ENCODE results near the gene PTPRA.

Gene PTPRA

DNA sequence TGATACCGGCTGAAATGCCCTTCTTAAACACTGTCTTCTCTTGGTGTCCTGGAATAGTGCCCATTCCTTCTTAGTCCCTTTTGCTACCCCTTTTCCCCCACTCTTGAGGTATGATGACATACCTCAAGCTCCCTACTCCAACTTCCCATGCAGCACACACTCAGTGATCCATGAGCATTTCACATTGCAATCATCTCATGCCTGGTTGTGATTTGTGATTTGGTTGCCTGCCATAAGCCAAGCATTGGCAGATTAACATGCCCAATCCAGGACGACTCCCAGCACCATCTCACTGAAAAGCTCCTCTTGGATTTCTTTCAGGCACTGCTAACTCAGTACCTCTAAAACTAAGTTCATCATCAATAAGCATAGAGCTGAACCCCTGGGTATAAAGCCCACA lies 14.7 kb upstream of the PTPRA start:
- DNase-seq (ENCODE audit: low spot score): no peak

DNA sequence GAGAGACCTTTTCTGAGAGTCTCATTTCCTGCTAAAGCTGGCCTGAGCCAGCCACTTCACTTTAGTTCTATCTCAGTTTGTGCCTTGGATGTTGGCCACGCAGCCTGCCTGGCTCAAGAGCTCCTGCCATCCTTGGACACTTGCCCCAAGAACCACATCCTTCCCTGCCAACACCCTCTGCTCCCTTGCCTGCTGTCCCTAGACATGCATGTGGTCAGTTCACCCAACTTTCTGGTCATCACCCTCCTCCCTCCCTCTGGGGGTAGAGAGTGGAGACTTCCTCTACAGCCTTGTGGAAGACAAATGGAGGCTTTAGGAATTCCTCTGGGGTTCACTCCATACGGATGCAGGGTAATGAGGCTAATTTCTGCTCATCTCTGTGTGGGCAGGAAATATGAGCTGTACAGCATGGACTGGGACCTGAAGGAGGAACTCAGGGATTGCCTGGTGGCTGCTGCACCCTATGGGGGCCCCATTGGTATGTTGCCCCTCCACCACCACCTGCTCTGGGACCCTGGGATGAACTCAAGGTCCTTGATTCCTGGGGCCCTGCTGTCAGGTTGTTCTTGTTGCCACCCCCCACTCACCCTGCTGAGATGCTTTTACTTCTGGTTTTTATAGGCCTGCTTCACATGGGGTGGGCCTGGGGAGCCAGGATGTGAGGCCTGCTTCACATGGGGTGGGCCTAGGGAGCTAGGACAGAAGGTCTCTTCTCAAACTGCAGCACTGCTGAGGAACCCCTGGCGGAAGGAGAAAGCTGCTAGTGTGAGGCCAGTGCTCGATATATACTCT lies 13.8 kb upstream of the PTPRA start:
- DNase-seq (ENCODE audit: low spot score): no peak

DNA sequence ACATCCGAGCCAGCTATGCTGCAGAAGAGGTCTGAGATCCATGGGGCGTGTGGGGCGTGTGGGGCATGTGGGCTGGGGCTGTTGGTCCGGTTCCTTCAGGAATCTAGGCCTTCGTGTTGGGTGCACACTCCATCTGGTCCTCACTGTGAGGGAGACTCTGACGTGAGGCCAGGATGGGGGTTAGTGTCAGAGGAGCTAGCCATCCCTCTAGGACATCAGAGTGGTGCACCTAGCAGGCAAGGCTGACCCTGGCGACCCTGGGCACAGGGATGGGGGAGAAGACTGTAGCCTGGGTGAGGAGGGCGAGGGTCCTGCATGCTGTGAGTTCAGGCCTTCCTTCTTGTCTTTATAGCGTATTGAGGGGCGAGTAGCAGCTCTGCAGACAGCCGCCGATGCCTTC lies 8.7 kb upstream of the PTPRA start:
- DNase-seq (ENCODE audit: low spot score): no peak

DNA sequence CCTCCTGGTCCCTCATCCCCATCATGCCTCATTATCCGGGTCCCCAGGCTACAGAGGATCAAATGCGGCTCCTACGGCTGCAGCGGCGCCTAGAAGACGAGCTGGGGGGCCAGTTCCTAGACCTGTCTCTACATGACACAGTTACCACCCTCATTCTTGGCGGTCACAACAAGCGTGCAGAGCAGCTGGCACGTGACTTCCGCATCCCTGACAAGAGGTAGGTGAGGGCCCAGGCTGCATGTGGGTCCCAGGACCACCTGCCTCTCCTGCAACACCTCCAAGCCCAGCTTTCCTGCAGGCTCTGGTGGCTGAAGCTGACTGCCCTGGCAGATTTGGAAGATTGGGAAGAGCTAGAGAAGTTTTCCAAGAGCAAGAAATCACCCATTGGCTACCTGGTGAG lies 8.2 kb upstream of the PTPRA start:
- DNase-seq (ENCODE audit: low spot score): no peak

DNA sequence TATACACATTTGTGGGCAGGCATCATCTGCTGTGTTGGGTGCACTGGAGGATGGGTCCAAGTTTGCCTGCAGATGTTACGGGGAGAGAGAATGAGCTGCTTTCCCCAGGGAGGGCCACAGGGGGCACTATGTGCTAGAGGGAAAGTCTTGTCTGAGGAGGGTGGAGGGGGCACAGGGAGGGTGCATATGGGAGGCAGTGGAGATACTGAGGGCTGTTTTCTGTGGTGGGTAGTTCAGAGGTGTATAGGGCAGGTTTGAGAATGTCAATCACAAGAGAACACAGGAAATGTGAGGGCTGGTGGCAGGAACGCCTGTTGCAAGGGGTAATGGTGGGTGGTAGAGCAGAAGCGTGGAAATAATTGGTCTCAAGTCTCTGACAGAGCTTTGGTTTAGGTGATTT lies 7.7 kb upstream of the PTPRA start:
- no peak for DNase-seq (ENCODE audit: low spot score)

DNA sequence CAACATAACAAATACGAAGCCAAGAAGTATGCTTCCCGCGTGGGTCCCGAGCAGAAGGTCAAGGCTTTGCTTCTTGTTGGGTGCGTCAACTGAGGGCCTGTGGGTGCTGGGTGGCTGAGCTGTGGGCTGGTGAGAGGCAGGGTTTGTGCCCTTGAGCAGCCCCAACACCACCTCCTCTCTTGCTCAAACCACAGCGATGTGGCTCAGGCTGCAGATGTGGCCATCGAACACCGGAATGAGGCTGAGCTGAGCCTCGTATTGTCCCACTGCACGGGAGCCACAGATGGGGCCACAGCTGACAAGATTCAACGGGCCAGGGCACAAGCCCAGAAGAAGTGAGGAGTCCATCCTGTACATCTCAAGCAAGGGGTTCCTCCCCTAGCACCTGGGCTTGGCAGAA lies 7.0 kb upstream of the PTPRA start:
- DNase-seq (ENCODE audit: low spot score): no peak

DNA sequence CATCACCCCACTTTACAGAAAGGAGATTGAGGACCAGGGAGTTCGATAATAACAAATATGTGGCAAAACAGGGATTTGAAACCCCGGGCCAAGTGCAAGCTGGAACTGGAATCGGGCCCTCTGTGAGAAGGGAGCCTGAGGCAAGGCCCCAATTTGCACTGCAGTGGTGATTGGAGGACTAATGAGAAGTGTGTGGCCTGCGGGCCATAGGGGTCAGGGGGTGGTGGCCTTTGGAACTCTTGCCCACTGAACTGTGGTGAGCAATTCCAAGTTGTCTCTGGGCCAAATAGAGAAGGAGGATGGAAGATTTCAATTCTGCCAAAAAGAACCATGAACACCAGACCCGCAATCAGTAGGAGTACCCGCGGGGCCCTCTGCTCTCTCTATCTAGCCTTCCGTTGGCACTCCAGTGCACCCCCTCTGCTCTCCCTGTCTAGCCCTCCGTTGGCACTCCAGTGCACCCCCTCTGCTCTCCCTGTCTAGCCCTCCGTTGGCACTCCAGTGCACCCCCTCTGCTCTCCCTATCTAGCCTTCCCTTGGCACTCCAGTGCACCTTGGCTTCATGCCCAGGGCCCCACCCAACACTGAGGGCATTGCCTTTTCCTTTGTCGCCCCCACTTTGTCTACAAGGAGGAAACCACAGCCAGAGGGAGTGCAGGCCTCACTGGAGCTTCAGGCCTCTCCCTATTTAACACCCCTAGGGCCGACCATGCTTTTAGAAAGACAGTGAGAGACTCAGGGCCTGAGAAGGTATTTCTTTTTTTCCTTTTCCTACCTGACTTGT lies 6.0 kb upstream of the PTPRA start:
- no peak for DNase-seq (ENCODE audit: low spot score)

DNA sequence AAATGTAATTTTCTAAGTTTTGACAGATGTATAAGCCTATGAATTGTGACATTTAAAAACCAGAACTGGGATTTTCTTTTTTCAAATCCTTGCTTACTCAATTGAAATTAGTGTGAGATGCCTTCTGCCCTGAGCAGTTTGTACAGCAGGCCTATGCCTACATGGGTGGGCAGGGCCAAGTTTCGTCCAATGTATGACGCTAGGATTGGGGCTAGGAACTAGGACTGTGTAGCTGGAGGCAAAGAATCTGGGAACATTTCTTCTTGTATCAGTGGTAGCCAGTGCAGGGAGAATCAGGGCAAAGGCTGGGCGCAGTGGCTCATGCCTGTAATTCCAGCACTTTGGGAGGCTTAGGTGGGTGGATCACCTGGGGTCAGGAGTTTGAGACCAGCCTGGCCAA lies 3.9 kb upstream of the PTPRA start:
- DNase-seq (ENCODE audit: low spot score): no peak

DNA sequence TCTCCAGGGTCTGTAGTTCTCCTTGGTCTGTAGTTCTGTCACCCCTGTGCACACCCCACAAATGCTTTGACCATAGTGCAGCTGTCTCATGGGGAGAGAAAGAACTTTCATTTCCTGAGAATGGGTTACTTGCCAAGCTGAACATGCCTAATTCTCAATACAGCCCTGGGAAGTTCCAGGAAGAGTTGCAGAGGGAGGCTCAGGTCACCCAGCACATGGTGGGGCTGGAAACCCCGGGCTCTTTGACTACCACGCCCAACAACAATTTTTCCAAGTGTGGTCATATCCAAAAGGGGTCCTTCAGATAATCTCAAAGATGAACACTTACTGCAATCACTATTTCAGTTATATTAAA lies 2.2 kb upstream of the PTPRA start:
- no peak for DNase-seq (ENCODE audit: low spot score)

DNA sequence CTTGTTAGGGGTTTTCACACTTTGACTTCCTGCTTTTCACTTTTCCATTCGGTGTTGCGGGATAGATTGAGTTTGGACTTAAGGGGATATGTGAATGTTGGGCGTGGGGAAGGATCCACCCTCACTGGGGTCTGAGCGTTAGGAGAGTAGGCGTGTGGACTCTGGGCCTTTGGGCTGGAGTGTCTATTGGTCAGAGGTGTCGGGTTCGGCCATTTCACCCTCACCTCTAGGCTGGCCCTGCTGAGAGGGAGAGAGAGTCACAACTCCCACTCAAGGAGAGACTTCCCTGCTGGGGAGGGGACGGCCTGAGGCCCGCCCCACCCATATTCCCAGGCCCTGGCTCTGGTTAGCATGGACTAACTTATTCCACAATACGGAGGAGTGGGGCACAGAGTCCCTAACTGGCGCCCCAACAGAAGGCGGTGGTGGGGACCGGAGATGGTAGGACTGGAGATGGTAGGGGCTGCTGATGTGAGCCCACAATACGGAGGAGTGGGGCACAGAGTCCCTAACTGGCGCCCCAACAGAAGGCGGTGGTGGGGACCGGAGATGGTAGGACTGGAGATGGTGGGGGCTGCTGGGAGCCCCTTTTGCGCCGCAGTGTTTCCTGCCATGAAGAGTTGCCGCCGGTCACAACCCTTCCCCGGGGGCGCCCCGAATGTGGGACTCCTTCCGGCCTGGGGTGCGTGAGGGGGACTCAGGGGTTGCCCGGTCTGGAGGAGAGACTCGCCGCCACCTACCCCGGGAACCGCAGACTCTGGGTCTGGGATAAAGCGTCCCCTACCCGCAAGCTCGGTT lies 1.4 kb upstream of the PTPRA start:
- no peak for DNase-seq (ENCODE audit: low spot score)

DNA sequence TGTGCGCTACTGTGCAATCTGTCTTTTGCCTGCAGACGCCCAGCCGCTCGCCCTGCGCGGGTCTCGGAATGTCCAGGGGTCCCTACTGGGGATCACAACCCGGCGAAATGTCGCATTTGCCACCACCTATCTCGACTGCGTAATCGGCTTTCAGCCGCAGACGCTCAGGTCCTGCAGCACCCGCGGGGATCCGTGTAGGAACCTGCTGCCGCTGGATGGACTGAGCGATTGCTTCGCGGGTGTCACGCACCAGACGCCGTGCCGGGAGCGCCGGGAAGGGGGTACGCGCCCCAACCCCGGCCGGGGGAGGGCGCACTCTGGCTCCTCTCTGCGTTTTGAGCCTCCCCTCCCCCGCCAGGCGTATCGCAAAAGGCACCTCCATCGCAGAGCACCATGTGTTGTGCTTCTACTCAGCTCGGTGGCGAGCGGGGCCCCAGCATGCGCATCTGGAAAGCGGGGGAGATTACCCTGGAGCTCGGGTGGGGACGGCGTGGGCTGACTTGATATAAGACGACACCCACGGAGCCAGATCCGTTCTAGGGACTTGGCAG lies 747 bp upstream of the PTPRA start:
- DNase-seq (ENCODE audit: low spot score): peak; percentile 56

DNA sequence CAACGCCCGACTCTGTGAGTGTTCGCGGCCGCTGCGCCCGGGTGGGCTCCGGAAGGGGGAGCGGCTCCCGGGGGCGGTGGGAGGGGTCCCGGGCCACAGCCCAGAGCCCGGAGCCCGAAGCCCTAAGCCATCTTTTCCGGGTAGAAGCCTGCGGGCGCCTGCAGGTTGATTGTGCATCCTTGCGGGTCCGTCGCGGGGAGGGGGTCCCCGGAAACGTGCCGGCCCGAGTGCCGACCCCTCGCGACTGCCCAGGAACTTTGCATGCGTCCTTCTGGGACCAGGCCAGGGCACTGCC lies 413 bp downstream of the PTPRA start:
- peak; percentile 39 for DNase-seq (ENCODE audit: low spot score)

DNA sequence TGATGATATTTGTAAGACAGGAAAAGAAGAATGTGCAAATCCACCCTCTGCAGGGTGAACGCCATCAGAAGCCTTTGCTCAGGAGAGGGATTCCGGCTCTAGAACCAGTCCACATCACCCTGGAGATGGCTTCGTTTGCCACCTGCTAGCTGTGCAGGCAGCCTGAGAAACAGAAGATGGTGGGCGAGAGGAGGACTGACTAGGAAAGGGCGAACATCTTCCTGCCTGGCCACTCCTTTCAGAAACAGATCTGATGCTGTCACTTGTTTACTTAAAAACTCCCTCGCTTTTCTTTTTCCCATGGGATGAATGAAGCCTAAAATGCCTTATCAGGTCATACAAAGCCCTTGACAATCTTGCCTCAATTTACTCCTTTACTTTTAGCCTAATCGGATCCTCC lies 1.2 kb downstream of the PTPRA start:
- no peak for DNase-seq (ENCODE audit: low spot score)

DNA sequence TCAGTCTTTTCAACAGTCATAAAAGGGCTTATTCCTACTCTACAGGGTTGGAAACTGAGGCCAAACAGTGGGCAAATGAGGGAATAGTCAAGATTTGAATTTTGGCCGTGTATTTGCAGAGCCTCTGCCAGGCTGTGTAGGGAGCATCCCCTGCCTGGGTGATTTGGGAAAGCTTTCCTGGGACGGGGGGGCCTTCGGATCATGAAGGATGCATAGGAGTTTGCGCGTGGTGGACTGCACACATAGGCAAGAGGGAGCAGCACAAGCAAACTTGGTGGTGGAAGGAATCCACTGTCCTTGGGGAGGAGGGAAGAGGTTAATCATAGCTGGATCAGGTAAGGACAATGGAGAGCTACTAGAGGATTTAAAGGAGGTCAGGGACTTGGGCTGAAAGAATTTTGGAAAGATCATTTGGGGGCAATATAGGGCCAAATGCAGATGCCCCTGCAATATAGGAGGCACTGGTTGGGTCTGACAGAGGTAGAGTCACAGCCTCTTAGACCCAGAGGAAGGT lies 2.5 kb downstream of the PTPRA start:
- DNase-seq (ENCODE audit: low spot score): no peak

DNA sequence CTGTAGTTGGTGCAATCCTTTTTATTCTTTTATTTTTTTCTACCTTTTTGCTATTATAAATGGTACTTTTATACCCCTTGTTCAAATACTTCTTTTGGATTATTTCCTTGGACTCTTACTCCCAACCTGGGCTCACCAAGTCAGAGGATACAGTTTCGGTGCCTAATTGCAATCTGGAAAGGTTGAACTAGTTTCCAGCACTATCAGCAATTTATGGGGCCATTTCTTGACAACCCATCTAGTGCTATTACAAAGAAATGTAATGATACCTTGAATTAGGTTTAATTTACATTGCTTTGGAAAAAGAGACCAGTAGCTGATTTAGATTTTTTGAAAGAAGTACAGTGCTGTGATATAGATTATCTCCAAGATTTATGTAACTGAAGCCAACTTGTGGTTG lies 5.2 kb downstream of the PTPRA start:
- no peak for DNase-seq (ENCODE audit: low spot score)

DNA sequence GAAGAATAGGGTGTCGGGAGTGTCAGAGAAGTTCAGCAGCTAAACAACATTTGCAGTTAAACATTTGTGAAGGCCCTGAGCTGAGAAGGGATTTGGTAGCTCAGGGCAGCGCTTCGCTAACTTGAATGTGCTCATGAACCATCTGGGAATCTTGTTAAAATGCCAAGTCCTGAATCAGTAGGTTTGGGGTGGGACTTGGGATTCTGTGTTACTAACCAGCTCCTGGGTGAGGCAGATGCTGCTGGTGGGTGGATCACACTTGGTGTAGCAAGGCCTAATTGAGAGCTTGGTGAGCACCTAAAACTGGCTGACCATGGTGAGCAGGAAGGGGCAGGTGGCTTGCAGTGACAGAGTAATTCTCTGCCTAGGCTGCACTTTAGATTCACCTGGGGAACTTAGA lies 5.9 kb downstream of the PTPRA start:
- no peak for DNase-seq (ENCODE audit: low spot score)

DNA sequence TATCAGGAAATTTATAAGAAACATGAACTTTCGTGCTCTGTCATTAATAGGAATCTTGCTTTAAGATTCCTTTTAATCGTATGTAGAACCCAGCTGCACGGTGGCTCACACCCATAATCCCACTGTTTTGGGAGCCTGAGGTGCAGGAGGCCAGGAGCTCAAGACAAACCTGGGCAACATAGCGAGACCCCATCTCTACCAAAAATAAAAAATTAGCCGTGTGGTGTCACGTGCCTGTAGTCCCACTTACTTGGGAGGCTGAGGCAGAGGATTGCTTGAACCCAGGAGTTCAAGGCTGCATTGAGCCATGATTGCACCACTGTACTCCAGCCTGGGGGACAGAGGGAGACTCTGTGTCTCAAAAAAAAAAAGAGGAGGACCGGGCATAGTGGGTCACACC lies 7.4 kb downstream of the PTPRA start:
- no peak for DNase-seq (ENCODE audit: low spot score)

DNA sequence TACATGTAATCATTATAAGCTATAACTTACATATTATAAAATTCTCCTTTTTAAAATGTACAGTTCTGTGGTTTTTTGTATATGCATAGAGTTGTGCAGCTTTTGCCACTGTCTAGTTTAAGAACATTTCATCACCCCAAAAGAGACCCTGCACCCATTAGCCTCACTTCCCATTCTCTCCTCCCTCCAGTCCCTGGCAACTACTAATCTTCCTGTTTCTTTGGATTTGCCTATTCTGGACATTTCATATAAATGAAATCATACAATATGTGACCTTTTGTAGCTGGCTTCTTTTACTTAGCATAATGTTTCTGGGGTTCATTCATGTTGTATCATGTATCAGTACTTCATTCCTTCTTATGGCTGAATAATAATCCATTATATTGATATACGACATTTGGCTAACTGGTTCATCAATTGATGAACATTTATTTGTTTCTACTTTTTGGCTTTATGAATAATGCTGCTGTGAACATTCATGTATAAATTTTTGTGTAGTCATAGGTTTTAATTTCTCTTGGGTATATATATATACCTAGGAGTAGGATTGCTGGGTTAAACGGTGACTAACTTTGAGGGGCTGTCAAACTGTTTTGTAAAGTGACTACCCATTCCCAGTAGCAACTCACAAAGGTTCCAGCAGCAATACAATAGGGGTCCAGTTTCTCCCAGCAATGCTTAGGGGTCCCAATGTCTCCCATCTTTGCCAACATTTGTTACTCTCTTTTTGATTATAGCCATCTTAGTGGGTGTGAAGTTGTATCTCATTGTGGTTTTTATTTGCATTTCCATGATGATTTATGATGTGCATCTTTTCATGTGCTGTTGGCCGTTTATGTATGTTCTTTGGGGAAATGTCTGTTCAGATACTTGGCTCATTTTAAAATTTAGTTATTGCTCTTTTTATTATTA lies 10.7 kb downstream of the PTPRA start:
- no peak for DNase-seq (ENCODE audit: low spot score)

DNA sequence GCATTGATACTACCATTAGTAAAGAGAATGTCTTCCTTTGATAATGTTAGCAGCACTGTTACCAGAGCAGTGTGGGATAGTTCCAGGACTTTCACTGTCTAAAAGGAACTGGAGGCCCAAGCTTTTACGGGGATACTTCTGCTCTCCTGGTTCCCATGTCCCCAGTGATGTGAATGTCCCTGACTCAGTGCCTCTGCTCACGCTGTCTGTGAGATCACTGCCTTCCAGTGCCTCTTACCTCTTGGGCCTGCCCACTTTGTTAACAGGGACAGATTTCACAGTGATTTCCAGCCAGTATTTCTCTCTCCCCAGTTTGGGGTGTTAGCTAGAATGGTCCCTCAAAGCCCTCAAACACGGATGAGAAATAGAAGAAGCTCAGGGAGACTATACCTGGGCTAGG lies 14.4 kb downstream of the PTPRA start:
- no peak for DNase-seq (ENCODE audit: low spot score)

DNA sequence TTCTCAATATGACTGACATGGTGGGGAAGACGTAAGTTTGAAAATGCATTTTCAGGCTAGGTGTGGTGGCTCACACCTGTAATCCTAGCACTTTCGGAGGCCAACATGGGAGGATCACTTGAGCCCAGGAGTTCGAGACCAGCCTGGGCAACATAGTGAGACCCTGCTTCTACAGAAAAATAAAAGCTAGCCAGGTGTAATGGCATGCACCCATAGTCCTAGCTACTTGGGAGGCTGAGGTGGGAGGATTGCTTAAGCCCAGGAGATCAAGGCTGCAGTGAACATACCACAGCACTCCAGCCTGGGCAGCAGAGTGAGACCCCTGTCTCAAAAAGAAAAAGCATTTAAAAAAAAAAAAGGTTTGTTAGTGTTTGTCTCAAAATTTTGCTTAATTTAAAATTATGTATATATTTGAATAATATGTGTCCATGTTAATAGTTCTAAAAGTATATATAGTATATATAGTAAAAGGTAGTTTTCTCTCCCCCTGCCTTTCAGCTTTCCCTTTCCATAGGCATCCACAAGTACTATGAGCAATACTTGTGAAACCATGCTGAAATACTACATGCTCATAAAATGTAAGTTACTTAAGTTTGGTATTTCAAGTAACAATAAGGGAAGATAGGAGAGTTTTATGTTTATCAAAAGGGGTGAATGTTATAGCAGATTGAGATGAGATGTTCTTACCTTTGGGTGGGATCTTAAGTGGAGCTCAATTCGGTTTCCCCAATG lies 15.1 kb downstream of the PTPRA start:
- no peak for DNase-seq (ENCODE audit: low spot score)

DNA sequence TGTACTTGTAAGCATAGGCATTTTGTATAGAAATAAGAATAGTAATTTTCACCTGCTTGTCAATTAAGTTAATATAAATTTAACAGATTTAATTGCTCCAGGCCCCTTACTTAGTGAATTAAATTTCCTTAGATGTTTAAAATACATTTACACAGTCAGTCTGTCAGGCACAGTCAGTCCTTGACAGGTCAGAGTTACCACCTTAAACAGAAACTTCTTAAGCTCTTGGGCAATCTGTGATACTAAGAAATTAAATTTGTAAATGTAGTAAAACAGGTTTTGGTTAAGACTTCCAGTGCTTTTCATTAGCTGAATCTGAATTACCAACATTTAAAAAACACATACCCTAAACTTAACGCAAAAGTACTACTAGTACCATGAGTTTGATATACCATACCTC lies 15.9 kb downstream of the PTPRA start:
- DNase-seq (ENCODE audit: low spot score): no peak
